DOHH2 (cell line): Measurements from ENCODE around the gene MAP3K1.

Experiments used
- H3F3A ChIP-seq: fragments of 200-600 bp; sonication (generic), shearing (Covaris generic); 2 replicates; pipeline ENCODE4 v1.6.0; 2016; ENCODE audit warnings: antibody characterized with exemption, mild to moderate bottlenecking; ENCODE audit not compliant: control insufficient read depth, insufficient read depth
- H3K27ac ChIP-seq: fragments of 200-600 bp; sonication (generic); 2 replicates; pipeline ENCODE4 v1.5.1; 2014; ENCODE audit warnings: low read depth, mild to moderate bottlenecking, low read length, moderate library complexity
- H3K27me3 ChIP-seq: fragments of 200-600 bp; sonication (generic); 2 replicates; pipeline ENCODE4 v1.6.1; 2014; ENCODE audit warnings: mild to moderate bottlenecking, low read length, mixed read lengths; ENCODE audit not compliant: control insufficient read depth
- H3K36me3 ChIP-seq: fragments of 200-600 bp; sonication (generic); 2 replicates; pipeline ENCODE4 v1.6.1; 2014; ENCODE audit warnings: mild to moderate bottlenecking, low read length, moderate library complexity, mixed read lengths; ENCODE audit not compliant: control insufficient read depth
- H3K4me1 ChIP-seq: fragments of 200-600 bp; sonication (generic); 2 replicates; pipeline ENCODE4 v1.6.1; 2014; ENCODE audit warnings: mild to moderate bottlenecking, low read length, mixed read lengths; ENCODE audit not compliant: control insufficient read depth
- H3K4me2 ChIP-seq: fragments of 200-600 bp; sonication (generic); 2 replicates; pipeline ENCODE4 v1.6.0; 2014; ENCODE audit warnings: mild to moderate bottlenecking, low read length, moderate library complexity
- H3K4me3 ChIP-seq: fragments of 200-600 bp; sonication (generic); 2 replicates; pipeline ENCODE4 v1.5.1; 2014; ENCODE audit warnings: mild to moderate bottlenecking, low read length, mixed read lengths
- H3K79me2 ChIP-seq: fragments of 200-600 bp; sonication (generic); 2 replicates; pipeline ENCODE4 v1.6.1; 2014; ENCODE audit warnings: mild to moderate bottlenecking, low read length, mixed read lengths; ENCODE audit not compliant: control insufficient read depth
- H3K9me2 ChIP-seq: fragments of 200-600 bp; sonication (generic); replicated peaks from 2 replicates; pipeline ENCODE4 v1.6.1; 2014; ENCODE audit warnings: mild to moderate bottlenecking, low read length, mixed read lengths; ENCODE audit not compliant: control insufficient read depth
- H3K9me3 ChIP-seq: fragments of 200-600 bp; sonication (generic); 2 replicates; pipeline ENCODE4 v1.6.1; 2014; ENCODE audit warnings: antibody characterized with exemption, low read length, mixed read lengths; ENCODE audit not compliant: control insufficient read depth, insufficient read depth
- H4K20me1 ChIP-seq: fragments of 200-600 bp; sonication (generic); 2 replicates; pipeline ENCODE4 v1.6.0; 2014; ENCODE audit warnings: low read depth, mild to moderate bottlenecking, antibody characterized with exemption, low read length, moderate library complexity; ENCODE audit not compliant: control insufficient read depth, insufficient read depth
- EZH2phosphoT487 ChIP-seq: fragments of 200-600 bp; sonication (generic); IDR thresholded peaks from 2 replicates; pipeline ENCODE4 v1.6.1; 2017; ENCODE audit warnings: borderline replicate concordance, mild to moderate bottlenecking, antibody characterized with exemption, low read length, moderate library complexity, mixed read lengths
- TF ChIP-seq, protein P1 (sequence below): fragments of 200-600 bp; sonication (generic); IDR thresholded peaks from one replicate; pipeline ENCODE4 v1.5.1; 2014; ENCODE audit warnings: antibody characterized with exemption, mild to moderate bottlenecking, low read depth, low read length; ENCODE audit not compliant: poor library complexity, severe bottlenecking

The MAP3K1 gene

DNA sequence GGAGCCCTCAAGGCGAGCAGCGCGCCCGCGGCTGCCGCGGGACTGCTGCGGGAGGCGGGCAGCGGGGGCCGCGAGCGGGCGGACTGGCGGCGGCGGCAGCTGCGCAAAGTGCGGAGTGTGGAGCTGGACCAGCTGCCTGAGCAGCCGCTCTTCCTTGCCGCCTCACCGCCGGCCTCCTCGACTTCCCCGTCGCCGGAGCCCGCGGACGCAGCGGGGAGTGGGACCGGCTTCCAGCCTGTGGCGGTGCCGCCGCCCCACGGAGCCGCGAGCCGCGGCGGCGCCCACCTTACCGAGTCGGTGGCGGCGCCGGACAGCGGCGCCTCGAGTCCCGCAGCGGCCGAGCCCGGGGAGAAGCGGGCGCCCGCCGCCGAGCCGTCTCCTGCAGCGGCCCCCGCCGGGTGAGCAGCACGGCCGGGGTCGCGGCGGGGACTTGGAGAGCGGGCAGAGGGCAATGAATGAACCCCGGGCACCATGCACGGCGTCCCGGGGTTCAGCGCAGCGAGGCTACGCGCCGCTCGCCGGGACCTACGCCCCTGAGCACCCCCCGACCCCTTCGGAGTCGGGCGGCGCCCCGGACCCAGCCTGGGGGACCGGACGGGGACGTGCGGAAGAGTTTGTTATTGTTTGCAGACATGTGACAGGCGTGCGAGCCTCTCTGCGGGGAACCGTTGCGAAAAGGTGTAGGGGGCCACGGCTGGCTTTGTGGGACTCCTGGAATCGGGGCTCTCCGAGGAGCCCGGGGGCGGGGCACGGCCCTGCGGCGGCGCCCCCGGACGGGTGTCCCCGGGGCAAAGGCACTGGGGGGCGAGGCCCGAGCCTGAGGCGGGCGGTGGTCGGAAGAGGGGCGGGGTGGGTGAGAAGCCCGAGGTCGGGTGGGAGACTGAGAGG, 553 bp downstream of the MAP3K1 start:
- Histone ChIP-seq H3K36me3 (peaks cover 7% of the 10 kb centered on the region), H3K79me2 (peaks cover 62% of the 10 kb centered on the region), H3K4me3 (peak overlapping the region; percentile 88), H3K9me3 (no peaks in the 10 kb centered on the region), H3F3A (peaks cover 20% of the 10 kb centered on the region; the same call in 1 of the 2 replicates), H3K27me3 (no peaks in the 10 kb centered on the region), H3K4me2 (peak overlapping the region; percentile 93), H3K27ac (peak overlapping the region; percentile 82), H3K9me2 (no peaks in the 10 kb centered on the region), H4K20me1 (no peaks in the 10 kb centered on the region), H3K4me1 (peaks cover 49% of the 10 kb centered on the region)
- TF ChIP-seq, protein P1, sequence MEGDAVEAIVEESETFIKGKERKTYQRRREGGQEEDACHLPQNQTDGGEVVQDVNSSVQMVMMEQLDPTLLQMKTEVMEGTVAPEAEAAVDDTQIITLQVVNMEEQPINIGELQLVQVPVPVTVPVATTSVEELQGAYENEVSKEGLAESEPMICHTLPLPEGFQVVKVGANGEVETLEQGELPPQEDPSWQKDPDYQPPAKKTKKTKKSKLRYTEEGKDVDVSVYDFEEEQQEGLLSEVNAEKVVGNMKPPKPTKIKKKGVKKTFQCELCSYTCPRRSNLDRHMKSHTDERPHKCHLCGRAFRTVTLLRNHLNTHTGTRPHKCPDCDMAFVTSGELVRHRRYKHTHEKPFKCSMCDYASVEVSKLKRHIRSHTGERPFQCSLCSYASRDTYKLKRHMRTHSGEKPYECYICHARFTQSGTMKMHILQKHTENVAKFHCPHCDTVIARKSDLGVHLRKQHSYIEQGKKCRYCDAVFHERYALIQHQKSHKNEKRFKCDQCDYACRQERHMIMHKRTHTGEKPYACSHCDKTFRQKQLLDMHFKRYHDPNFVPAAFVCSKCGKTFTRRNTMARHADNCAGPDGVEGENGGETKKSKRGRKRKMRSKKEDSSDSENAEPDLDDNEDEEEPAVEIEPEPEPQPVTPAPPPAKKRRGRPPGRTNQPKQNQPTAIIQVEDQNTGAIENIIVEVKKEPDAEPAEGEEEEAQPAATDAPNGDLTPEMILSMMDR, result no peak
- TF ChIP-seq EZH2phosphoT487, result no peak

DNA sequence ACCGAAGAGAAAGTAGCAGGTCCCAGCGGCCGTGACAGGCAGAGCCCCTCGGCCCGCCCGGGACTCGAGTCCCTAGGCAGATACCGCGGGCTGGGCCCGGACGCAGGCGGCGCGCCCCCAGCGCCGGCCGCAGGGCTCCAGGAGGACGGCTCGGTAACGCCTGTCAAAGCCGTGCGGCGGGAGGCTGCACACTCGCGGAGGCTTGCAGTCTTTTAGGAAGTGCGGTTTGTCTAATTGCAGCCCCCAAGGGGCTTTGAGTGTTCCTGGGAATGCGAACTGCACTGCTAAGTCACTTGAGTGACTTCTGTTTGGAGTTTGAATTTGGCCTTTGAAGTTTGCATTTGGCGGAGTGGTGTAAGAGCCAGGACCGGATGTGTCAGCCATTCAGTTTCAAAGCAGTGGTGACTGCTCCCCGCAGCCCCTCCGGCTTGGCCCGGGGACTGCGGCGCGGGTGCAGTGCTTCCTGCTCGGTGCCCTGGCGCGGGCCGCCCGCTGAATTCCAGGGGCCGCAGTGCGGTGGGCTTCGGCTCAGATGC, 1.3 kb downstream of the MAP3K1 start:
- Histone ChIP-seq H3K9me2 (no peaks in the 10 kb centered on the region), H3K27me3 (no peaks in the 10 kb centered on the region), H3K9me3 (no peaks in the 10 kb centered on the region), H4K20me1 (no peaks in the 10 kb centered on the region), H3K36me3 (peaks cover 11% of the 10 kb centered on the region), H3F3A (peaks cover 20% of the 10 kb centered on the region; the same call in 1 of the 2 replicates), H3K4me3 (peak overlapping the region; percentile 88), H3K27ac (peak overlapping the region; percentile 82), H3K4me1 (peaks cover 49% of the 10 kb centered on the region), H3K79me2 (peaks cover 69% of the 10 kb centered on the region), H3K4me2 (peak overlapping the region; percentile 93)
- TF ChIP-seq, protein P1, result peak; percentile 24
- TF ChIP-seq EZH2phosphoT487, result no peak

DNA sequence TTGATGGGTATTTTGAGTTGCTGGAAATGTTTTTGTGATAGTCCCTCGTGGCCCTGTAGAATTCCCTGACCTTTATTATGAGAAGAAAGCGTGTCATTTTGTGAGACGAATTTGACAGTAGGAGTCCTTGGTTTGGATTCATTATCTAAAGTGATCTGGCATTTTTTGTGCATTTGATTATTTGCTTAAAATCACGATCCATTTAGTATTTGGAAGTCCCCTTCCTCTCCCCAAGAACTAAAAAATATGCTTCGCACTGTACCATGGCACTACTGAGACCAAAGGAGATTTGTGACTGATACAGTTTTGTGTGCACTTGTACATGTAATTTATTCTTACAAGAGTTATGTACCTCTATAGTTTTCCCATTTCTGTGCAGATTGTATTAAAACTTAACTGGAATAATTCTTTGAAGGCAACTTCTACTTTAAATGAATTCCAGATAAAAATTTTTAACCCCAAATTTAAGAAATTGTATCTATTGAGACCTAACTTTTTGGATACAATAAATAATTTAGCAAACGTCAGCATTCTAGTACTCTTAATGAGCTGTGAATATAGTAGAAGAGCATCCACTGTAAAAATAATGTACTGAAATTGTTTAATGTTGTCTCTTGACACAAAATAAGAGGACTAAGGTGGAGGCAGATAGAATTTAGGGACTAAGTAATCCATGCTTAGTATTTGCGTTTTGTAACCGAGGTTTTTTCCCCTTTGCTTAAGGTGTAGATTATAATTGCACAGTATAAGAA, 2.1 kb downstream of the MAP3K1 start:
- peak overlapping the region; percentile 82 for H3K27ac ChIP-seq
- H3K9me2 ChIP-seq, result no peaks in the 10 kb centered on the region
- peak overlapping the region; percentile 93 for H3K4me2 ChIP-seq
- H3K9me3 ChIP-seq, result no peaks in the 10 kb centered on the region
- H3F3A ChIP-seq, result peaks cover 17% of the 10 kb centered on the region; the same call in 1 of the 2 replicates
- H3K4me3 ChIP-seq, result peak overlapping the region; percentile 88
- TF ChIP-seq, protein P1, result no peak
- TF ChIP-seq EZH2phosphoT487, result no peak
- H3K79me2 ChIP-seq, result peaks cover 77% of the 10 kb centered on the region
- H3K36me3 ChIP-seq, result peaks cover 11% of the 10 kb centered on the region
- H4K20me1 ChIP-seq, result no peaks in the 10 kb centered on the region
- peaks cover 48% of the 10 kb centered on the region for H3K4me1 ChIP-seq
- no peaks in the 10 kb centered on the region for H3K27me3 ChIP-seq
